A549 (cell line): ENCODE data around the gene SYCE3.

Source experiments
- RAD21 ChIP-seq, 2 experiments: fragments of >200 bp in 1 of 2; sonication (Bioruptor Twin) in 1 of 2; formaldehyde crosslinking in 1 of 2; IDR thresholded peaks in 1 of 2; conservative IDR thresholded peaks in 1 of 2; 2 replicates in 1 of 2; 3 replicates in 1 of 2; pipeline ENCODE4 v1.6.1; 2012 to 2018; ENCODE audit warnings: inconsistent platforms in 1 of 2
- TF ChIP-seq, protein P1 (sequence below): fragments of >200 bp; sonication (Bioruptor Twin); formaldehyde crosslinking; IDR thresholded peaks from 3 replicates; pipeline ENCODE4 v1.5.1; 2016

DNA sequence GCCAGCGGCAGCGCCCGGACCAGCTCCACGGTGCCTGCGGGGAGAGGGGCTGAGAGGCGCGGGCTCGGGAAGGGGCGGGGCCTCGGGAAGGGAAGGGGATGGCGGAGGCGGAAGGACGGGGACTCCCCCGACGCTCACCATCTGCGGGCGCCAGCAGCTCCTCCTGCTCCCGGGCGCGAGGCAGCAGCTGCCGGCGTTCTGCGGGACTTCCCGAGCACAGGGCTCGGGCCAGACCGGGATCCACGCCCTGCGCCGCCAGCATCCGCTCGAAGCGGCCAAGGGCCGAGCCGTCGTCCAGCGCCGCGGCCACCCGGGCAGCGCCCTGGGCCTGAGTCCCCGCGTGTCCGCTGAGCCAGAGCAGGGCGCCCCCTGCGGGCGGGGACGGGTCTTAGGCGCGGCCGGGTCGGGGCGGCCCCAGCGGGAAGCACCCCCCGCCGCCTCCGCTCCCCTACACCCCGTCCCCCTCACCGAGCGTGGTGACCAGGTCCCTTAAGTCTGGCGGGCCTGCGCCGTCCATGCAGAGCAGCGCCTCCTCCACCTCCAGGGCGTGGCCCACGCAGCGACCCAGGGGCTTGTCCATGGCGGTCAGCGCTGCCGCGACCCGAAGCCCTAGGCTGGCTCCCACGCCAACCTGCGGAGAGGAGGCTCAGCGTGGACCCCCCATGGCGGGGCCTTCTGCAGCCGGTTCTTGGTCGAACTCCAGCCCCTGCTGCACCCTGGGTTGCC lies 36.4 kb downstream of the SYCE3 start:
- TF ChIP-seq, protein P1, sequence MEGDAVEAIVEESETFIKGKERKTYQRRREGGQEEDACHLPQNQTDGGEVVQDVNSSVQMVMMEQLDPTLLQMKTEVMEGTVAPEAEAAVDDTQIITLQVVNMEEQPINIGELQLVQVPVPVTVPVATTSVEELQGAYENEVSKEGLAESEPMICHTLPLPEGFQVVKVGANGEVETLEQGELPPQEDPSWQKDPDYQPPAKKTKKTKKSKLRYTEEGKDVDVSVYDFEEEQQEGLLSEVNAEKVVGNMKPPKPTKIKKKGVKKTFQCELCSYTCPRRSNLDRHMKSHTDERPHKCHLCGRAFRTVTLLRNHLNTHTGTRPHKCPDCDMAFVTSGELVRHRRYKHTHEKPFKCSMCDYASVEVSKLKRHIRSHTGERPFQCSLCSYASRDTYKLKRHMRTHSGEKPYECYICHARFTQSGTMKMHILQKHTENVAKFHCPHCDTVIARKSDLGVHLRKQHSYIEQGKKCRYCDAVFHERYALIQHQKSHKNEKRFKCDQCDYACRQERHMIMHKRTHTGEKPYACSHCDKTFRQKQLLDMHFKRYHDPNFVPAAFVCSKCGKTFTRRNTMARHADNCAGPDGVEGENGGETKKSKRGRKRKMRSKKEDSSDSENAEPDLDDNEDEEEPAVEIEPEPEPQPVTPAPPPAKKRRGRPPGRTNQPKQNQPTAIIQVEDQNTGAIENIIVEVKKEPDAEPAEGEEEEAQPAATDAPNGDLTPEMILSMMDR, result peak; percentile 68
- TF ChIP-seq RAD21 (conservative IDR thresholded peaks at IDR 0.05 in 1 of 2, IDR thresholded peaks at IDR 0.05 in 1 of 2), result peak in 1 of 2 experiments; percentile 33; a peak in 1 of 5 replicates
